IMR-90 (cell line): ENCODE data around the gene TRMT11. TPM values are rescaled to one million over a fixed set of nuclear protein-coding genes. Genes with fewer than 3 reads are reported as not detected.

ENCODE experiments used
- ATAC-seq: fragments of 200-7000 bp; cut with Tn5 transposase; 2 replicates; pipeline ENCODE4 v1.9.1; 2020; ENCODE audit warnings: low read depth, mild to moderate bottlenecking, moderate library complexity
- BruUV-seq: library from RNA; stranded (reverse); fragments of 400-500 nt; replicated peaks from 2 replicates; lab custom pipeline; 2021; lab: Mats Ljungman, UMichigan
- CTCF ChIA-PET: fragments of 300-600 bp; formaldehyde crosslinking; extraction: SDS; loops from one replicate; lab custom pipeline; 2021; ENCODE audit warnings: antibody characterized with exemption; lab: Yijun Ruan, JAX
- POLR2A ChIA-PET: fragments of 300-600 bp; sonication (Branson Sonifier 250); formaldehyde crosslinking; loops from one replicate; lab custom pipeline; 2022; ENCODE audit warnings: antibody characterized with exemption; ENCODE audit not compliant: unreplicated experiment; lab: Charles Lee
- DNase-seq: peaks from one replicate; pipeline ENCODE4 v3.0.0; 2013
- H2AFZ ChIP-seq: replicated peaks from 2 replicates; pipeline ENCODE3; 2013; ENCODE audit warnings: low read length, mild to moderate bottlenecking; ENCODE audit not compliant: poor library complexity
- H2AK5ac ChIP-seq: 2 replicates; pipeline ENCODE4 v1.6.1; 2013; ENCODE audit warnings: low read depth, low read length, inconsistent platforms
- H2AK9ac ChIP-seq: replicated peaks from 2 replicates; pipeline ENCODE3; 2013; ENCODE audit warnings: mild to moderate bottlenecking, low read depth, low read length, moderate library complexity; ENCODE audit not compliant: poor library complexity
- H2BK120ac ChIP-seq: 2 replicates; pipeline ENCODE4 v1.6.1; 2013; ENCODE audit warnings: low read depth, low read length, inconsistent platforms
- H2BK15ac ChIP-seq: 3 replicates; pipeline ENCODE4 v1.6.1; 2013; ENCODE audit warnings: low read depth, low read length, inconsistent platforms
- H2BK20ac ChIP-seq: 2 replicates; pipeline ENCODE4 v1.6.1; 2013; ENCODE audit warnings: low read depth, mild to moderate bottlenecking, inconsistent platforms, low read length, moderate library complexity
- H2BK5ac ChIP-seq: 2 replicates; pipeline ENCODE4 v1.6.1; 2013; ENCODE audit warnings: mild to moderate bottlenecking, low read depth, low read length, inconsistent platforms; ENCODE audit not compliant: poor library complexity, severe bottlenecking
- H3K14ac ChIP-seq: replicated peaks from 2 replicates; pipeline ENCODE4 v1.6.1; 2013; ENCODE audit warnings: low read depth, low read length, inconsistent platforms
- H3K18ac ChIP-seq: 2 replicates; pipeline ENCODE4 v1.6.1; 2013; ENCODE audit warnings: low read depth, low read length, control low read depth
- H3K23ac ChIP-seq: 2 replicates; pipeline ENCODE4 v1.6.1; 2013; ENCODE audit warnings: low read depth, low read length, inconsistent platforms
- H3K27ac ChIP-seq: 2 replicates; pipeline ENCODE4 v1.5.1; 2013; ENCODE audit warnings: mild to moderate bottlenecking, control low read depth, low read length; ENCODE audit not compliant: insufficient read depth
- H3K27me3 ChIP-seq: 2 replicates; pipeline ENCODE4 v1.6.1; 2013; ENCODE audit warnings: low read length; ENCODE audit not compliant: control insufficient read depth, insufficient read depth
- H3K36me3 ChIP-seq: 2 replicates; pipeline ENCODE4 v1.6.1; 2013; ENCODE audit warnings: low read length, mixed read lengths; ENCODE audit not compliant: control insufficient read depth, insufficient read depth
- H3K4ac ChIP-seq: 2 replicates; pipeline ENCODE4 v1.6.1; 2013; ENCODE audit warnings: low read depth, low read length, inconsistent platforms
- H3K4me1 ChIP-seq: 2 replicates; pipeline ENCODE4 v1.6.1; 2013; ENCODE audit warnings: low read length, mixed read lengths; ENCODE audit not compliant: control insufficient read depth, insufficient read depth
- H3K4me2 ChIP-seq: 2 replicates; pipeline ENCODE4 v1.6.1; 2013; ENCODE audit warnings: low read depth, mild to moderate bottlenecking, control low read depth, low read length, moderate library complexity
- H3K4me3 ChIP-seq: 2 replicates; pipeline ENCODE4 v1.5.1; 2013; ENCODE audit warnings: low read depth, mild to moderate bottlenecking, control low read depth, low read length, moderate library complexity; ENCODE audit not compliant: insufficient read depth
- H3K56ac ChIP-seq: 2 replicates; pipeline ENCODE4 v1.6.1; 2013; ENCODE audit warnings: low read length, inconsistent platforms; ENCODE audit not compliant: insufficient read depth; ENCODE audit errors: extremely low read depth
- H3K79me1 ChIP-seq, 2 experiments: 2 replicates each; pipeline ENCODE4 v1.6.1; 2013; ENCODE audit warnings: low read length in 2 of 2, inconsistent platforms in 1 of 2, low read depth in 1 of 2
- H3K9ac ChIP-seq: 2 replicates; pipeline ENCODE4 v1.6.1; 2013; ENCODE audit warnings: low read depth, low read length, control low read depth
- H3K9me1 ChIP-seq: 2 replicates; pipeline ENCODE4 v1.6.1; 2013; ENCODE audit warnings: low read length, inconsistent platforms; ENCODE audit not compliant: insufficient read depth
- H3K9me3 ChIP-seq: 2 replicates; pipeline ENCODE4 v1.6.1; 2013; ENCODE audit warnings: low read length; ENCODE audit not compliant: control insufficient read depth, insufficient read depth
- H4K20me1 ChIP-seq: 2 replicates; pipeline ENCODE4 v1.6.1; 2013; ENCODE audit warnings: low read length, inconsistent platforms; ENCODE audit not compliant: insufficient read depth
- H4K5ac ChIP-seq: 2 replicates; pipeline ENCODE4 v1.6.1; 2013; ENCODE audit warnings: mild to moderate bottlenecking, low read depth, low read length, control low read depth
- H4K8ac ChIP-seq, 2 experiments: 2 replicates each; pipeline ENCODE4 v1.6.1; 2013; ENCODE audit warnings: low read depth in 2 of 2, low read length in 2 of 2, control low read depth in 1 of 2, inconsistent platforms in 1 of 2
- H4K91ac ChIP-seq: 2 replicates; pipeline ENCODE4 v1.6.1; 2013; ENCODE audit warnings: low read depth, low read length, inconsistent platforms; ENCODE audit not compliant: insufficient read depth
- BHLHE40 ChIP-seq: fragments of 150-350 bp; IDR thresholded peaks from 2 replicates; pipeline ENCODE4 v1.6.1; 2016; ENCODE audit warnings: mild to moderate bottlenecking, low read depth, low read length
- CEBPB ChIP-seq: IDR thresholded peaks from 2 replicates; pipeline ENCODE4 v1.6.1; 2012; ENCODE audit warnings: low read depth, low read length, improper control_type of control experiment
- CHD1 ChIP-seq: IDR thresholded peaks from 2 replicates; pipeline ENCODE4 v1.6.1; 2012; ENCODE audit warnings: low read depth, low read length, improper control_type of control experiment
- CTCF ChIP-seq: conservative IDR thresholded peaks from 2 replicates; pipeline ENCODE4 v1.5.1; 2012; ENCODE audit warnings: mild to moderate bottlenecking, low read depth, low read length, improper control_type of control experiment
- FOS ChIP-seq: fragments of 150-350 bp; IDR thresholded peaks from 2 replicates; pipeline ENCODE4 v1.6.1; 2016; ENCODE audit warnings: low read depth, low read length
- MAFK ChIP-seq: IDR thresholded peaks from 2 replicates; pipeline ENCODE4 v1.6.1; 2012; ENCODE audit warnings: low read depth, low read length, improper control_type of control experiment
- MAZ ChIP-seq: IDR thresholded peaks from 2 replicates; pipeline ENCODE4 v1.6.1; 2012; ENCODE audit warnings: low read depth, mild to moderate bottlenecking, low read length, improper control_type of control experiment, moderate library complexity, borderline replicate concordance
- MXI1 ChIP-seq: IDR thresholded peaks from 2 replicates; pipeline ENCODE4 v1.6.1; 2012; ENCODE audit warnings: low read depth, mild to moderate bottlenecking, low read length, moderate library complexity, borderline replicate concordance
- NFE2L2 ChIP-seq: fragments of 150-350 bp; IDR thresholded peaks from 2 replicates; pipeline ENCODE4 v1.6.1; 2016; ENCODE audit warnings: low read depth, mild to moderate bottlenecking, low read length
- POLR2A ChIP-seq: IDR thresholded peaks from 2 replicates; pipeline ENCODE4 v1.6.1; 2012; ENCODE audit warnings: mild to moderate bottlenecking, low read depth, low read length
- RAD21 ChIP-seq: IDR thresholded peaks from 2 replicates; pipeline ENCODE4 v1.6.1; 2012; ENCODE audit warnings: low read length, improper control_type of control experiment
- RCOR1 ChIP-seq: IDR thresholded peaks from 2 replicates; pipeline ENCODE4 v1.6.1; 2012; ENCODE audit warnings: mild to moderate bottlenecking, low read length, improper control_type of control experiment; ENCODE audit not compliant: insufficient replicate concordance
- RFX5 ChIP-seq: IDR thresholded peaks from 2 replicates; pipeline ENCODE4 v1.8.0; 2012; ENCODE audit warnings: low read depth, mild to moderate bottlenecking, low read length, moderate library complexity
- SMC3 ChIP-seq: fragments of 150-350 bp; IDR thresholded peaks from 2 replicates; pipeline ENCODE4 v1.6.1; 2016; ENCODE audit warnings: low read depth, mild to moderate bottlenecking, antibody characterized with exemption, low read length, moderate library complexity
- WGBS, 2 experiments: methylation state at CpG; one replicate each; pipeline versions ENCODE4 v1.1.5 to v1.1.7; 2013; ENCODE audit warnings: missing lambda C conversion rate in 2 of 2; ENCODE audit not compliant: insufficient read length in 1 of 2; ENCODE audit errors: extremely low coverage in 2 of 2; 5-methylcytosine and 5-hydroxymethylcytosine counted together
- dilution Hi-C: fragments of 300-500 bp; cut with HindIII; formaldehyde crosslinking; loops from one replicate; pipeline ENCODE4 v1.14.3; 2018; ENCODE audit warnings: low sequenced_read_pairs; ENCODE audit not compliant: unreplicated experiment
- in situ Hi-C: fragments of 300-500 bp; cut with MboI; formaldehyde crosslinking; loops from 3 replicates; pipeline ENCODE4 v1.14.3; 2019; ENCODE audit warnings: low sequenced_read_pairs, inconsistent platforms, mixed read lengths
- intact Hi-C: fragments of 100-400 bp; cut with micrococcal nuclease; formaldehyde crosslinking; loops from 2 replicates; pipeline ENCODE4 v1.10.0; 2022
- polyA plus RNA-seq, 3 experiments: library from polyadenylated mRNA; depleted of rRNA; stranded (reverse); fragments of >200 nt; gene quantifications; 2 replicates each; pipeline ENCODE4 v1.2.3, GENCODE V29; 2012; ENCODE audit warnings: low replicate concordance in 1 of 3
- total RNA-seq: library from RNA; depleted of rRNA; stranded (reverse); fragments of >200 nt; gene quantifications from 2 replicates; pipeline ENCODE4 v1.2.3, GENCODE V29; 2012
- TF ChIP-seq, protein P1 (sequence below): fragments of 150-350 bp; IDR thresholded peaks from 2 replicates; pipeline ENCODE4 v1.6.1; 2016; ENCODE audit warnings: low read depth, mild to moderate bottlenecking, low read length, moderate library complexity, borderline replicate concordance
- TF ChIP-seq, protein P2 (sequence below): fragments of 150-350 bp; IDR thresholded peaks from 2 replicates; pipeline ENCODE4 v1.6.1; 2017; ENCODE audit warnings: mild to moderate bottlenecking, antibody characterized with exemption, low read length, low read depth

TRMT11 gene
- total and polyA plus RNA-seq, 2 of the 4 experiments (the other 2 are of a cell fraction) = 14.3 to 19.0 TPM

GRCh38 chr6:126034656-126035055 lies 48.3 kb downstream of the TRMT11 start:
- H4K91ac ChIP-seq = no peak overlapping the region
- intact Hi-C loops = loop anchor here (1.0 to 5.0 kb wide), 4 partner anchors 260 to 1158 kb away; no protein-coding TSS in a partner anchor
- no peak overlapping the region for H4K8ac ChIP-seq
- DNase-seq (no peak), ATAC-seq (no peak)
- ChIA-PET CTCF (interaction anchor here (0.6 to 1.1 kb wide), 2 partner anchors 320 to 1156 kb away, joined by 4 read pairs; no protein-coding TSS in a partner anchor), POLR2A (no interaction called here)
- no peak for TF ChIP-seq BHLHE40
- TF ChIP-seq RAD21 = no peak
- TF ChIP-seq MAZ = no peak
- no peak for TF ChIP-seq RFX5
- TF ChIP-seq POLR2A = no peak
- no peak for TF ChIP-seq CHD1
- no peak for TF ChIP-seq SMC3
- TF ChIP-seq NFE2L2 = no peak
- no peak for TF ChIP-seq MXI1
- TF ChIP-seq MAFK = no peak
- TF ChIP-seq, protein P1, sequence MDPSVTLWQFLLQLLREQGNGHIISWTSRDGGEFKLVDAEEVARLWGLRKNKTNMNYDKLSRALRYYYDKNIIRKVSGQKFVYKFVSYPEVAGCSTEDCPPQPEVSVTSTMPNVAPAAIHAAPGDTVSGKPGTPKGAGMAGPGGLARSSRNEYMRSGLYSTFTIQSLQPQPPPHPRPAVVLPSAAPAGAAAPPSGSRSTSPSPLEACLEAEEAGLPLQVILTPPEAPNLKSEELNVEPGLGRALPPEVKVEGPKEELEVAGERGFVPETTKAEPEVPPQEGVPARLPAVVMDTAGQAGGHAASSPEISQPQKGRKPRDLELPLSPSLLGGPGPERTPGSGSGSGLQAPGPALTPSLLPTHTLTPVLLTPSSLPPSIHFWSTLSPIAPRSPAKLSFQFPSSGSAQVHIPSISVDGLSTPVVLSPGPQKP = no peak
- TF ChIP-seq RCOR1 = no peak
- TF ChIP-seq CEBPB = no peak
- no peak for TF ChIP-seq FOS
- TF ChIP-seq, protein P2, sequence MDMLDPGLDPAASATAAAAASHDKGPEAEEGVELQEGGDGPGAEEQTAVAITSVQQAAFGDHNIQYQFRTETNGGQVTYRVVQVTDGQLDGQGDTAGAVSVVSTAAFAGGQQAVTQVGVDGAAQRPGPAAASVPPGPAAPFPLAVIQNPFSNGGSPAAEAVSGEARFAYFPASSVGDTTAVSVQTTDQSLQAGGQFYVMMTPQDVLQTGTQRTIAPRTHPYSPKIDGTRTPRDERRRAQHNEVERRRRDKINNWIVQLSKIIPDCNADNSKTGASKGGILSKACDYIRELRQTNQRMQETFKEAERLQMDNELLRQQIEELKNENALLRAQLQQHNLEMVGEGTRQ = no peak
- no peak for TF ChIP-seq CTCF
- H3K9me1 ChIP-seq = 0 out of 2 replicates have a peak, but pooled peaks cover 3% of the 10 kb centered on the region
- H4K5ac ChIP-seq = no peak overlapping the region
- H4K20me1 ChIP-seq = no peaks in the 10 kb centered on the region
- no peak overlapping the region for H3K18ac ChIP-seq
- no peaks in the 10 kb centered on the region for H3K79me1 ChIP-seq
- H3K27ac ChIP-seq = no peak overlapping the region
- H2BK15ac ChIP-seq = no peak overlapping the region
- no peak overlapping the region for H2BK20ac ChIP-seq
- H3K23ac ChIP-seq = no peak overlapping the region
- no peak overlapping the region for H2BK5ac ChIP-seq
- H3K9ac ChIP-seq = no peak overlapping the region
- no peak overlapping the region for H3K4ac ChIP-seq
- H3K14ac ChIP-seq = no peak overlapping the region
- H2AFZ ChIP-seq = no peak overlapping the region
- no peaks in the 10 kb centered on the region for H3K9me3 ChIP-seq
- peaks cover under 1% of the 10 kb centered on the region; the same call in 1 of the 2 replicates for H3K4me1 ChIP-seq
- no TSS peak for BruUV-seq
- H3K36me3 ChIP-seq = no peaks in the 10 kb centered on the region; the same call in 1 of the 2 replicates
- no peak overlapping the region for H2AK5ac ChIP-seq
- dilution Hi-C loops = no loop called here
- no peak overlapping the region for H2BK120ac ChIP-seq
- H3K4me2 ChIP-seq = no peak overlapping the region
- H3K56ac ChIP-seq = no peak overlapping the region
- no peak overlapping the region for H2AK9ac ChIP-seq
- WGBS, 2 experiments = 92% methylated on average over 3 of the region's 6 CpGs; no CpG with 5 or more reads in 1 of the 2 experiments
- in situ Hi-C loops = loop anchor here (10.0 to 25.0 kb wide), 3 partner anchors 140 to 1078 kb away; partner anchors contain the start of genes CENPW and RSPO3
- H3K27me3 ChIP-seq = no peaks in the 10 kb centered on the region
- H3K4me3 ChIP-seq = no peak overlapping the region
